BLaER1 (cell line): ENCODE data around the gene PRM3.
A peak's percentile ranks its signal among the peaks of the same experiment; 100 is the strongest.
"Not testable (repeated sequence)": the region's sequence is repeated elsewhere in the genome, so short reads cannot be mapped to it uniquely, and the experiment has no call there.

ENCODE experiments used
- H3K27ac ChIP-seq: shearing (Covaris generic); formaldehyde crosslinking; 2 replicates; pipeline ENCODE4 v1.8.1; 2022
- H3K27me3 ChIP-seq: shearing (Covaris generic); formaldehyde crosslinking; 2 replicates; pipeline ENCODE4 v1.8.1; 2022
- H3K36me3 ChIP-seq: shearing (Covaris generic); formaldehyde crosslinking; 2 replicates; pipeline ENCODE4 v1.8.1; 2022
- H3K4me1 ChIP-seq: shearing (Covaris generic); formaldehyde crosslinking; 2 replicates; pipeline ENCODE4 v1.8.1; 2022
- H3K4me2 ChIP-seq: shearing (Covaris generic); formaldehyde crosslinking; 2 replicates; pipeline ENCODE4 v1.8.1; 2022
- H3K4me3 ChIP-seq: shearing (Covaris generic); formaldehyde crosslinking; 2 replicates; pipeline ENCODE4 v1.8.1; 2022
- H3K9ac ChIP-seq: shearing (Covaris generic); formaldehyde crosslinking; 2 replicates; pipeline ENCODE4 v1.8.1; 2022
- H3K9me3 ChIP-seq: shearing (Covaris generic); formaldehyde crosslinking; 2 replicates; pipeline ENCODE4 v1.8.1; 2022
- H4K20me1 ChIP-seq: shearing (Covaris generic); formaldehyde crosslinking; 2 replicates; pipeline ENCODE4 v1.8.1; 2022
- Cebpa-rat ChIP-seq: shearing (Covaris generic); IDR thresholded peaks from 2 replicates; pipeline ENCODE4 v1.8.1; 2022

The PRM3 gene

GRCh38 chr16:11298143-11298900 is 24.9 kb upstream of the PRM3 start:
- no peaks in the 10 kb centered on the region for H3K36me3 ChIP-seq
- no peaks in the 10 kb centered on the region for H3K9me3 ChIP-seq
- H3K4me2 ChIP-seq = peak overlapping the region; percentile 88
- peak overlapping the region; percentile 72 for H3K27ac ChIP-seq
- H3K27me3 ChIP-seq = no peaks in the 10 kb centered on the region
- H4K20me1 ChIP-seq = no peaks in the 10 kb centered on the region
- peaks cover 80% of the 10 kb centered on the region for H3K4me1 ChIP-seq
- TF ChIP-seq Cebpa-rat = no peak
- H3K4me3 ChIP-seq = no peak overlapping the region
- H3K9ac ChIP-seq = peak overlapping the region; percentile 31; the same call in 1 of the 2 replicates

- Histone ChIP-seq H3K27ac (peak overlapping the region; percentile 72), H3K27me3 (no peaks in the 10 kb centered on the region), H4K20me1 (no peaks in the 10 kb centered on the region), H3K4me3 (peak overlapping the region; percentile 41; the same call in 1 of the 2 replicates), H3K36me3 (no peaks in the 10 kb centered on the region), H3K9ac (peak overlapping the region; percentile 31; the same call in 1 of the 2 replicates), H3K4me1 (peaks cover 82% of the 10 kb centered on the region), H3K9me3 (no peaks in the 10 kb centered on the region), H3K4me2 (peak overlapping the region; percentile 88)
- no peak for TF ChIP-seq Cebpa-rat
Measured at GRCh38 chr16:11297492-11298142, 24.2 kb upstream of the PRM3 start.

GRCh38 chr16:11296706-11297491 is 23.5 kb upstream of the PRM3 start:
- Histone ChIP-seq H3K9me3 (no peaks in the 10 kb centered on the region), H3K4me1 (peaks cover 83% of the 10 kb centered on the region), H3K4me2 (peak overlapping the region; percentile 88), H3K36me3 (no peaks in the 10 kb centered on the region), H4K20me1 (no peaks in the 10 kb centered on the region), H3K27ac (peak overlapping the region; percentile 59), H3K27me3 (no peaks in the 10 kb centered on the region), H3K4me3 (peak overlapping the region; percentile 41; the same call in 1 of the 2 replicates), H3K9ac (peak overlapping the region; percentile 16; the same call in 1 of the 2 replicates)
- no peak for TF ChIP-seq Cebpa-rat

- TF ChIP-seq Cebpa-rat = no peak
- no peaks in the 10 kb centered on the region for H3K27me3 ChIP-seq
- no peaks in the 10 kb centered on the region for H3K36me3 ChIP-seq
- H3K4me1 ChIP-seq = peaks cover 83% of the 10 kb centered on the region
- no peak overlapping the region for H3K4me3 ChIP-seq
- H3K9me3 ChIP-seq = no peaks in the 10 kb centered on the region
- H3K4me2 ChIP-seq = peak overlapping the region; percentile 88
- H4K20me1 ChIP-seq = no peaks in the 10 kb centered on the region
- H3K9ac ChIP-seq = peak overlapping the region; percentile 16; the same call in 1 of the 2 replicates
- H3K27ac ChIP-seq = peak overlapping the region; percentile 59
Measured at GRCh38 chr16:11296351-11296705, 22.9 kb upstream of the PRM3 start.

- Histone ChIP-seq H3K4me2 (peak overlapping the region; percentile 88), H3K4me1 (peaks cover 81% of the 10 kb centered on the region), H3K36me3 (no peaks in the 10 kb centered on the region), H3K4me3 (no peak overlapping the region), H4K20me1 (no peaks in the 10 kb centered on the region), H3K9ac (no peak overlapping the region; the same call in 1 of the 2 replicates), H3K9me3 (no peaks in the 10 kb centered on the region), H3K27ac (peak overlapping the region; percentile 59), H3K27me3 (no peaks in the 10 kb centered on the region)
- TF ChIP-seq Cebpa-rat = no peak
Measured at GRCh38 chr16:11295672-11296071, 22.2 kb upstream of the PRM3 start.

GRCh38 chr16:11292076-11292748 is 18.8 kb upstream of the PRM3 start:
- Histone ChIP-seq H3K27ac (no peak overlapping the region), H3K4me2 (no peak overlapping the region), H4K20me1 (no peaks in the 10 kb centered on the region), H3K36me3 (no peaks in the 10 kb centered on the region), H3K9ac (no peak overlapping the region), H3K9me3 (no peaks in the 10 kb centered on the region), H3K27me3 (no peaks in the 10 kb centered on the region), H3K4me1 (peaks cover 47% of the 10 kb centered on the region), H3K4me3 (no peak overlapping the region)
- TF ChIP-seq Cebpa-rat = no peak

GRCh38 chr16:11291091-11291703 is 17.8 kb upstream of the PRM3 start:
- H3K4me1 ChIP-seq = peaks cover 44% of the 10 kb centered on the region
- H3K9me3 ChIP-seq = no peaks in the 10 kb centered on the region
- no peak overlapping the region for H3K4me2 ChIP-seq

GRCh38 chr16:11290102-11290893 is 16.9 kb upstream of the PRM3 start:
- no peaks in the 10 kb centered on the region for H3K9me3 ChIP-seq
- TF ChIP-seq Cebpa-rat = no peak

More at GRCh38 chr16:11291091-11291703, 17.8 kb upstream of the PRM3 start:
- Histone ChIP-seq H3K9ac (no peak overlapping the region), H3K4me3 (no peak overlapping the region), H4K20me1 (no peaks in the 10 kb centered on the region), H3K36me3 (no peaks in the 10 kb centered on the region), H3K27ac (no peak overlapping the region), H3K27me3 (no peaks in the 10 kb centered on the region)
- TF ChIP-seq Cebpa-rat = no peak

GRCh38 chr16:11289696-11290095 is 16.3 kb upstream of the PRM3 start:
- H3K27ac ChIP-seq, H3K4me2 ChIP-seq, H3K4me3 ChIP-seq, H3K9me3 ChIP-seq, H4K20me1 ChIP-seq, H3K9ac ChIP-seq, H3K27me3 ChIP-seq, H3K36me3 ChIP-seq: not testable (repeated sequence)
- peaks cover 29% of the 10 kb centered on the region for H3K4me1 ChIP-seq

More at GRCh38 chr16:11290102-11290893, 16.9 kb upstream of the PRM3 start:
- H3K27ac ChIP-seq = no peak overlapping the region
- H3K36me3 ChIP-seq = no peaks in the 10 kb centered on the region
- no peak overlapping the region for H3K4me2 ChIP-seq
- H3K27me3 ChIP-seq = no peaks in the 10 kb centered on the region
- H3K9ac ChIP-seq = no peak overlapping the region
- H4K20me1 ChIP-seq = no peaks in the 10 kb centered on the region
- H3K4me1 ChIP-seq = peaks cover 35% of the 10 kb centered on the region
- H3K4me3 ChIP-seq = no peak overlapping the region
